GM21367 (cell line): ENCODE results near the gene DNAJC4.

Experiments
- ATAC-seq: cut with Tn5 transposase; IDR thresholded peaks from one replicate; pipeline ENCODE4 v1.9.1; 2021; ENCODE audit not compliant: unreplicated experiment

The DNAJC4 gene

GRCh38 chr11:64275031-64275800 is 44.9 kb downstream of the DNAJC4 start:
- ATAC-seq = no peak

DNA sequence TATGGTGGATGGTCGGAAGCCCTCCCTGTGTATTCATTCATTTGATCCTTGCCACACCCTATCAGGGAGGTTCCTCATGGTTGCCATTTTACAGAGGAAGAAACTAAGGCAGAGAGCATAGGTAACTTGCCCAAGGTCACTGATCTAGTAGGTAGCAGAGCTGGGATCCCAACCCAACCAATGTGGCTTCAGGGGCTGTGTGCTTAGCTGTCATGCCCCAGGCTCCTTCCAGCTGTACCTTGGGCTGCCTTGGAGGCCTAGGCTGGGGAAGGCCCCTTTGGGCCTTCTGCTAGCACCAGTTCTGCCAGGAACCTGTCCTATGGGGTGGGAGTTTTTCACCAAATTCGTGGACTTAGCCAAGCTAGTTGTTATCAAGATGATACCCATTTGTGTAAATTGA is 45.5 kb downstream of the DNAJC4 start:
- ATAC-seq = no peak

GRCh38 chr11:64276653-64277431 is 46.5 kb downstream of the DNAJC4 start:
- no peak for ATAC-seq

DNA sequence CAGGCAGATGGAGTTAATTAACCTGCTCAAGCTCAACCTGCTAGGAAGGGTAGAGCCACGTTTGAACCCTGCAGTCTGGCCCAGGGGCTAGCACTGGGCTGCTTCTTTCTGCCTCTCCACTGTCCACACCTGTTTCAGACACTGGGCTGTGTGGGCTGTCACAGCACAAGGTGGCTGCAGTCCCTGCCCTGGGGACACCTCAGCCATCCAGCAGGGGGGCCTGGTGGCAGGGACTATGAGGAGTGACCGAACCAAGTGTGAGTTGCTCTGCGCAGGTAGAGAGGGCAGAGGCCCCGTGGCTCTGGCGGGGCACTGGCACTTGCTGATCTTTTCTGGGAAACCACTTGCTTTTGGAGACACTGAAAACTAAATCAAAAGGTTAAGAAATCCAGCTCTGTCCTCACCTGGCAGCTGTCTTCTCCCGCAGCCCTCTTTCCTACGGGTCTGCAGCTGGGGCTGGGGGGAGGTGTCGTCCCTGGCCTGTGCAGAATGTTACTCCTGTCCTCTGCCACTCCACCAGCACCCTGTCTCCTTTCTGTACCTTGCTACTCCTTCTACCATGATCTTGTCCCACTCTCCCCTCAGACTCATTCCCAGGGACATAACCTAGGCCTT is 48.3 kb downstream of the DNAJC4 start:
- ATAC-seq = no peak

GRCh38 chr11:64281957-64282770 is 51.8 kb downstream of the DNAJC4 start:
- no peak for ATAC-seq

GRCh38 chr11:64283092-64283491 is 52.7 kb downstream of the DNAJC4 start:
- ATAC-seq = no peak
